DMS79 (cell line): Measurements from ENCODE around the gene ZNHIT3.
A peak's percentile ranks its signal among the peaks of the same experiment; 100 is the strongest.

Source experiments
- DNase-seq: peaks from one replicate; lab custom pipeline; 2025; lab: John Stamatoyannopoulos, UW

Gene ZNHIT3

GRCh38 chr17:36512641-36513040 is 26.2 kb downstream of the ZNHIT3 start:
- no peak for DNase-seq

- no peak for DNase-seq
Measured at GRCh38 chr17:36514856-36515255, 28.4 kb downstream of the ZNHIT3 start.

DNA sequence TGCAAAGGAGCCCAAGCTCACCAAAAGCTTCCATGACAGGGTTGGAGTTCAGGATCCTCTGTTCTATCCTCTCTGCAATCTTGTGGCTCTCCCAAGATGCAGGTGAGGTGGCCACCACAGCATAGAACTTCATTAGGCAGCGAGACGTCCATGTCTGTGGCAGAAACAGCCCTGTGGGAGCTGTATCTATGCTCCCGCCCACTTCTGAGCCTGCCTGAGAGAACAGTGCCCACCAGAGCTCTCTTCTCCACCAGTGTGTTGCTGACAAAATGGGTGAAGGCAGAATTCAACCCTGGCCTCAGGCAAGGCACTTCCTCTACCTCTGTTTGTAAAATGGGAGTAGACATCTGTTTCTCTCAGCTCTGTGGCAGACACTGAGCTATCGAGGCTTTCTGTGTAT is 29.4 kb downstream of the ZNHIT3 start:
- DNase-seq, result no peak

DNA sequence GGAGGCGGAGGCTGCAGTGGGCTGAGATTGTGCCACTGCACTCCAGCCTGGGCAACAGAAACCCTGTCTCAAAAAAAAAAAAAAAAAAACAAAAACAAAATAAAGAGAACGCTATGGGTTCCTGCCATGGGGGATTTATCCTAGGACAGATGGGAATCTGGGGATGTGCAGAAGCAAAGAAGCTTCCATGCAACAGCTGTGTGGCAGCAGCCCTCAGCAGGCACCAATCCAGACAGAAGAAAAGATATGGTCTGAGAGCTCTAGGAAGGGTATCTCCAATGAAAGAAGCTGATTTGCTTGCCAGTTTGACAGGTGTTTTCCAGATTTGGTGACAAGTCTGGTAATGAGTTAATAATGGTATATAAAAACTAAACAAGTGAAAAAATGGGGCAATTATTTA is 36.6 kb downstream of the ZNHIT3 start:
- no peak for DNase-seq

GRCh38 chr17:36524428-36524876 is 38.0 kb downstream of the ZNHIT3 start:
- no peak for DNase-seq

DNA sequence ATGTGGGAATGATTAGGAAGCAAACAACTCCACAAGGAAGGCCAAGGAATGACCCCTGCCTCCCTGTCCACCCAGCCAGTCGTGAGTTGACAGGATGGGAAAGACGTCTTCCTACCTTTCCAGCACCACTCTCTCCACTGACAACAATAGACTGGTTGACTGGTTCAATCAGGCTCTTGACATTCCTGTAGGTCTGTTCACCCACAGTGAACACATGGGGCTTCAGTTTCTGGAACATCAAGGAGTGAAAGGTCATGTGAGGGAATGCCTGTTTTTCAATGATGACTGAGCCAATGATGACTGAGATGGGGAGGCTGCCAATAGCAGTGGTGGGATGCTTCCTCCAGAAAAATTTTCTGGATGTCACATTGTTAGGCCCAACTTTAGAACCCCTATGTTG is 38.6 kb downstream of the ZNHIT3 start:
- no peak for DNase-seq

DNA sequence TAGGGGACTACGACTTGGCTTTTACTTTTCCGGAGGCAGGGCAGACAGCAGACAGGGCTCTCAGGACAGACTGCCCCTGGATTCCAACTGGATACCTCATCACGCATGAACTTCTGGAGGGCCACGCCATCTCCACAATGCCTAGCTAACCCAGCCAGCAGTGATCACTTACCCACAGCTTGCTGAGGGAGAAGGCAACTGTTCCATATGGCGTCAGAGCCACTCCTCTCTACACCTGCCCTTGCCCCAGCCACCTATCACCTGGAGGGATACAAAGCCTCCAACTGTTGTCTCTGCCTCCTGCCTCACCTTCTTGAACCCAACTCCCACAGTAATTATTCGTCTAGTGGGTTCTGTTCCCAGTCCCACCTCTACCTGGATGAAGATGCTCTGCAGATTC is 39.4 kb downstream of the ZNHIT3 start:
- DNase-seq, result no peak

GRCh38 chr17:36527621-36528250 is 41.3 kb downstream of the ZNHIT3 start:
- no peak for DNase-seq

GRCh38 chr17:36529121-36529520 is 42.6 kb downstream of the ZNHIT3 start:
- no peak for DNase-seq

GRCh38 chr17:36532435-36532975 is 46.0 kb downstream of the ZNHIT3 start:
- no peak for DNase-seq

DNA sequence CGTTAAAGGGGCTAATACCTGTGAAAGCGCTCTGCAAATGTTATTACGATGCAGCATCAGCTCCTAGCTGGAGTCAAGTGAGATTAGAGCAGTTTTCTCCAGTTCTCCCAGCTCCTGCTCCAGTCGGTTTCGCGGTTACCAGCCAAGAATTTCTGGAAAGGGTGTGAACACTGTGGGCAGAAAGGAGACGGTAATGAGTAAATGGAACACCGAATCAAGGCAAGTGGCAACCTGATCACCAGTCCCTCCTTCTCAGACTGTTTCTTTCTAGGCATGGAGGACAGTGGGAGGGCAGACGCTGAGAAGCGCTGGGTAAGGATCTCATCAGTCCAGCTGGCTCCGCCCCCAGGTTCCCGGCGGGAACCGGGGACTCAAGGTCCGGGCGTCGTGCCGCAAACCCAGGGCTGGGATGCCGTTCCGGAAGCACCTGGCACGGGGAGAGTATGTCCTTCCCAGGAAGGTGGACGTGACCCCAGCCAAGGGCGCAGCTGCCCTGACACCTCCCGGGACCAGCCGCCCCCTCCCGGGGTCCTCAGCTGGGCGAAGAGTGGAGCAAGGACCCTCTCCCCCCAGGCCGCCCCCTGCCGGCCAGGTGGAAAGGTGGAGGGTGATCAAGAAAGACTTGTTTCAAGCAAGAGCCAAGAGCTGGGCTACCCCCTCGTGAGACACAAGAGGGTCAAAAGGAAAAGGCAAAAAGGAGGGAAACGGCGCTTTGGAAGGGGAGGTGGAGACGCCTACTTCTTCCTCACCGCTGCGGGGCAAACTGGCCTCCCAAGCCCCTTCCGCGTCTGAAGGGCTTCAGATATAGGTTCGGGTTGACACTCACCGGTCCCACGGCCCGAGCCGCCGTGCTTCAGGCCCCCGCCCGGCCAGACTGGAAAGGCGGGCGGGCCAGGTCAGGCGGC is 47.7 kb downstream of the ZNHIT3 start:
- DNase-seq, result peak; percentile 79

- DNase-seq, result peak; percentile 86
Measured at GRCh38 chr17:36534840-36535668, 48.6 kb downstream of the ZNHIT3 start, which contains the start of the genes MYO19 and PIGW. Gene MYO19, minus strand, starts transcription at chr17:36534868. Its CDS starts 2,330 bp downstream, at chr17:36532538. Gene PIGW, plus strand, starts transcription at chr17:36534987. Its CDS starts 2,115 bp downstream, at chr17:36537102.

- no peak for DNase-seq
Measured at GRCh38 chr17:36535669-36536081, 49.2 kb downstream of the ZNHIT3 start.

DNA sequence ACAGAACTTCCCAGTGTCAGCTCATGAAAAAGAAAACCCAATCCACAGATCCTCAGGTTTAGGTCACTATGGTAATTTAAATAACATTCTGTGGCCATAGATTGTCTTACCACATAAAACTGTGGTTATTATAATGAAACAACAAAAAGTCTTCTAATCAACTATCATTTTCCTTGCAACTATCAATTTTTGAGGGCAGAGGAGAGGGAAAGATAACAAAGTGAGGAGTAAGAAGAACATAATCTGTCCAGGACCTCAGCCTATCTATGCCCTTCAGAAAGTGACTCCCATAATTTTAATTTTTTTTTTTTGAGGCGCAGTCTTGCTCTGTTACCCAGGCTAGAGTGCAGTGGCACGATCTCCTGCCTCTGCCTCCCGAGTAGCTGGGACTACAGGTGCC is 54.2 kb downstream of the ZNHIT3 start:
- no peak for DNase-seq

DNA sequence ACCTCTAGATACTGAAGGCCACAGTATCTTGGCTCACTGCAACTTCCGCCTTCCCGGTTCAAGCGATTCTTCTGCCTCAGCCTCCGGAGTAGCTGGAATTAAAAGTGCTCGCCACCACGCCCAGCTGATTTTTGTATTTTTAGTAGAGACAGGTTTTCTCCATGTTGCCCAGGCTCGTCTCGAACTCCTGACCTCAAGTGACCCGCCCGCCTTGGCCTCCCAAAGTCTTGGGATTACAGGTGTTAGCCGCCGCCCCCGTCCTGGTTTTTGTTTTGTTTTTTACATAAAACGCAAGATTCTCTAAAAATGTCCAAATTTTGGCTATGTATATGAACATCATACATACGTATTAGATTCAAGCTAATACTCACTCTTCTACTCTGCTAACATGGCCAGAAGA is 56.3 kb downstream of the ZNHIT3 start:
- DNase-seq, result no peak

- peak; percentile 37 for DNase-seq
Measured at GRCh38 chr17:36544044-36544306, 57.5 kb downstream of the ZNHIT3 start.

GRCh38 chr17:36544307-36545076 is 58.0 kb downstream of the ZNHIT3 start, which contains the start of gene GGNBP2:
Gene GGNBP2, plus strand, starts transcription at chr17:36544919. Its CDS starts 806 bp downstream, at chr17:36545725.
- peak; percentile 72 for DNase-seq

GRCh38 chr17:36545077-36545464 is 58.6 kb downstream of the ZNHIT3 start:
- no peak for DNase-seq
